Measurements from ENCODE around the gene RPS6KL1.

Gene RPS6KL1

GRCh38 chr14:74866708-74867389 is 56.2 kb downstream of the RPS6KL1 start:
- TF ChIP-seq ZNF768 (tag by site-specific recombination; IDR thresholded peaks at IDR 0.05), result no peak
- TF ChIP-seq ZNF48 (tag by site-specific recombination; IDR thresholded peaks at IDR 0.05), result no peak
- no peak for TF ChIP-seq IKZF3 (tag by site-specific recombination; IDR thresholded peaks at IDR 0.05)
- no peak for TF ChIP-seq HOXC10 (CRISPR knock-in tag; IDR thresholded peaks at IDR 0.05)
- CTCF ChIA-PET, result interaction anchor here (0.9 to 1.8 kb wide), 4 partner anchors 10 to 39 kb away, joined by 3 to 8 read pairs (median 3); no protein-coding TSS in a partner anchor
- no peaks in the 10 kb centered on the region for H3K9me3 ChIP-seq (ENCODE audit: control insufficient read depth, insufficient read depth, low read depth, low read length)
- H3K4me3 ChIP-seq (ENCODE audit: low read depth, low read length), result no peak overlapping the region
- no peak overlapping the region for H3K27ac ChIP-seq (ENCODE audit: extremely low read depth, low read depth, low read length)
- H3K4me1 ChIP-seq (ENCODE audit: control insufficient read depth, insufficient read depth, low read length), result no peaks in the 10 kb centered on the region
- POLR2A ChIA-PET, result no interaction called here
- no peaks in the 10 kb centered on the region for H3K36me3 ChIP-seq (ENCODE audit: control insufficient read depth in 2 of 2, insufficient read depth in 1 of 2, low read length in 2 of 2)

- Histone ChIP-seq H3K36me3 (ENCODE audit: control insufficient read depth in 2 of 2, insufficient read depth in 1 of 2, low read length in 2 of 2) (no peaks in the 10 kb centered on the region), H3K9me3 (ENCODE audit: control insufficient read depth, insufficient read depth, low read depth, low read length) (no peaks in the 10 kb centered on the region), H3K4me3 (ENCODE audit: low read depth, low read length) (no peak overlapping the region), H3K4me1 (ENCODE audit: control insufficient read depth, insufficient read depth, low read length) (no peaks in the 10 kb centered on the region), H3K27ac (ENCODE audit: extremely low read depth, low read depth, low read length) (no peak overlapping the region)
- TF ChIP-seq ZIC2 (tag by site-specific recombination; IDR thresholded peaks at IDR 0.05) (0 out of 2 replicates have a peak, but pooled peaks have one; percentile 21), ZNF138 (tag by site-specific recombination; IDR thresholded peaks at IDR 0.05; ENCODE audit: borderline replicate concordance) (no peak), ZNF76 (tag by site-specific recombination; IDR thresholded peaks at IDR 0.05; ENCODE audit: borderline replicate concordance, low read depth) (no peak), ZNF184 (tag by site-specific recombination; IDR thresholded peaks at IDR 0.05) (no peak), PRDM2 (tag by site-specific recombination; IDR thresholded peaks at IDR 0.05; ENCODE audit: borderline replicate concordance) (no peak), ZNF404 (tag by site-specific recombination; IDR thresholded peaks at IDR 0.05) (no peak), ZNF558 (tag by site-specific recombination; IDR thresholded peaks at IDR 0.05) (no peak), ZNF416 (tag by site-specific recombination; IDR thresholded peaks at IDR 0.05) (no peak), ZFP3 (tag by site-specific recombination; IDR thresholded peaks at IDR 0.05; ENCODE audit: low read depth) (no peak), ZNF24 (tag by site-specific recombination; IDR thresholded peaks at IDR 0.05) (no peak), ZNF175 (tag by site-specific recombination; IDR thresholded peaks at IDR 0.05) (no peak), ZNF544 (tag by site-specific recombination; IDR thresholded peaks at IDR 0.05) (no peak), ZNF664 (tag by site-specific recombination; IDR thresholded peaks at IDR 0.05) (peak; percentile 80), REPIN1 (tag by site-specific recombination; IDR thresholded peaks at IDR 0.05; ENCODE audit: low read depth) (no peak), HOXC10 (CRISPR knock-in tag; IDR thresholded peaks at IDR 0.05) (no peak), ZNF426 (tag by site-specific recombination; IDR thresholded peaks at IDR 0.05) (no peak)
- ChIA-PET POLR2A (interaction anchor here (0.7 kb wide), 1 partner anchor 55 kb away, joined by 5 read pairs; no protein-coding TSS in a partner anchor), CTCF (interaction anchor here (0.6 kb wide), 1 partner anchor 306 kb away, joined by 3 read pairs; no protein-coding TSS in a partner anchor)
Observed at GRCh38 chr14:74865156-74865555, 57.9 kb downstream of the RPS6KL1 start.
